Small intestine (tissue), 7 donors: ENCODE results near the gene TOM1. TPM values are rescaled to one million over a fixed set of nuclear protein-coding genes. Genes with fewer than 3 reads are reported as not detected.

Experiments used
- DNase-seq, 2 donors: peaks; one replicate each; pipeline versions ENCODE4 v3.0.0 to v3.0.0-alpha.2; 2013
- FAIRE-seq: peaks from 2 replicates; lab custom pipeline; 2012; peaks lifted over from hg19 to GRCh38; lab: Jason Lieb, UNC
- H3K27ac ChIP-seq, 3 donors: one replicate each; pipeline ENCODE4 v1.5.1; 2013; ENCODE audit warnings: low read length in 2 of 3, mild to moderate bottlenecking in 2 of 3, control low read depth in 1 of 3, inconsistent platforms in 1 of 3, low read depth in 1 of 3, moderate library complexity in 1 of 3
- H3K27me3 ChIP-seq, 3 donors: one replicate each; pipeline ENCODE4 v1.6.1; 2013; ENCODE audit warnings: low read length in 3 of 3, inconsistent platforms in 1 of 3; ENCODE audit not compliant: control insufficient read depth in 3 of 3, insufficient read depth in 3 of 3
- H3K36me3 ChIP-seq, 3 donors: one replicate each; pipeline ENCODE4 v1.6.1; 2013; ENCODE audit warnings: low read length in 3 of 3, inconsistent platforms in 1 of 3, low read depth in 1 of 3, mild to moderate bottlenecking in 1 of 3, moderate library complexity in 1 of 3; ENCODE audit not compliant: control insufficient read depth in 3 of 3, insufficient read depth in 2 of 3
- H3K4me1 ChIP-seq, 3 donors: one replicate each; pipeline ENCODE4 v1.6.1; 2013; ENCODE audit warnings: low read length in 2 of 3, inconsistent platforms in 1 of 3, low read depth in 1 of 3, mild to moderate bottlenecking in 1 of 3, moderate library complexity in 1 of 3; ENCODE audit not compliant: control insufficient read depth in 3 of 3, insufficient read depth in 2 of 3
- H3K4me3 ChIP-seq, 3 donors: one replicate each; pipeline ENCODE4 v1.5.1; 2013; ENCODE audit warnings: low read length in 3 of 3, control low read depth in 1 of 3, inconsistent platforms in 1 of 3, low read depth in 1 of 3, mild to moderate bottlenecking in 1 of 3, moderate library complexity in 1 of 3
- H3K9me3 ChIP-seq, 2 donors: one replicate each; pipeline ENCODE4 v1.6.1; 2013; ENCODE audit warnings: low read depth in 1 of 2, low read length in 1 of 2; ENCODE audit not compliant: control insufficient read depth in 2 of 2, insufficient read depth in 1 of 2
- WGBS, 3 donors: extraction: QIAGEN DNeasy Blood & Tissue Kit; methylation state at CpG; one replicate each; pipeline ENCODE4 v1.1.7; 2013; 5-methylcytosine and 5-hydroxymethylcytosine counted together
- polyA plus RNA-seq, 4 donors: library from polyadenylated mRNA; stranded (reverse) in 3 of 4; unstranded in 1 of 4; fragments of 200-250 nt in 3 of 4; fragments of 120-200 nt in 1 of 4; gene quantifications; one replicate each; pipeline versions ENCODE4 v1.2.1 to v1.2.3, GENCODE V29; 2013
- donor health status: healthy with polysubstance abuse.
- donor health status: control.
- donor health status: control.
- donor health status: Bipolar disorder and iron deficiency.
- donor health status: healthy.

Gene TOM1
- polyA plus RNA-seq, 4 donors: 46.6 to 112 (median 91.0) TPM

DNA sequence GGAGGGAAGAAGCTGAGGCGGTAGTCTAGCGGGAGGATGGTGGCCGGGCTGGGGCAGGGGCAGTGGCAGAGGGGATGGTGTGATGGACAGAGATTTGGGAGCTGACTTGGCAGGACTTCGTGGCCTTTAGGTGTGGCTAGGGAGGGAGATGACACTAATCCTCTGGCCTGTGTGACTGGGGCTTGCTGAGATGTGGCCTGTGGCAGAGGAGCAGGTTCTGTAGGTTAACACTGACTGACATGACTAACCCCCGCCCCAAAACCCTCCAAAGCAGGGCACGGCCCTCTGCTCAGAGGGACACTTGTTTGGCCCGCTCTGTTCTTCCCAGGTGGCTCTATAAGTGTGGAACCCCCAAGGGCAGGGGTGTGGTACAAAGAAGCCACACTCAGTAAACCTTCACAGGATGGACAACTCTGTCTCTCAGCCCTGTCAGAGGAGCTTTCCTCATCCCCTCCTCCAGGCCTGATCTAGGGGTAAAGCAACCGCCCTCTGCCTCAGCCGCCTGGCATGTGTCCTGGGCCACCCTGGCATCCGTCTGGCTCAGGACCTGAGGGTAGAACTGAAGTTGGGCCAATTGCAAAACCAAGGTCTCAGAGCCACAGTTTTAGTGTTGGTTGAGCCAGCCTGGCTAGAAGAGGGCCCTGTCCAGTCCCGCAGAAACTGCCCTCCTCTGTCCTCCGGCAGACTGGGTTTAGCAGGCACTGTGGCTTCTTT is 15.6 kb downstream of the TOM1 start:
- Histone ChIP-seq H3K27ac (no peak overlapping the region), H3K9me3 (peaks cover 0 to 6% of the 10 kb centered on the region in 2 donors), H3K27me3 (no peaks in the 10 kb centered on the region), H3K4me3 (no peak overlapping the region), H3K4me1 (peaks cover 5 to 41% (median 6%) of the 10 kb centered on the region in 3 donors), H3K36me3 (peaks cover 0 to 65% (median 5%) of the 10 kb centered on the region in 3 donors)
- FAIRE-seq: no peak
- 71 to 89% (median 81%) methylated on average over 12 of the region's 12 CpGs for WGBS, 3 donors
- no peak for DNase-seq

- H3K4me1 ChIP-seq: peaks cover 0 to 34% (median 6%) of the 10 kb centered on the region in 3 donors
- WGBS, 3 donors: 25 to 75% (median 46%) methylated on average over 27 of the region's 27 CpGs
- H3K36me3 ChIP-seq: peaks cover 3 to 72% (median 5%) of the 10 kb centered on the region in 3 donors
These were observed 16.4 kb downstream of the TOM1 start for GRCh38 chr22:35315855-35316745.

GRCh38 chr22:35316751-35317150 is 17.1 kb downstream of the TOM1 start:
- H3K27me3 ChIP-seq: no peaks in the 10 kb centered on the region
- FAIRE-seq (no peak), DNase-seq (no peak)
- 79 to 95% (median 94%) methylated on average over 7 of the region's 7 CpGs for WGBS, 3 donors
- H3K9me3 ChIP-seq: peaks cover 0 to 2% of the 10 kb centered on the region in 2 donors
- peaks cover 0 to 28% (median 6%) of the 10 kb centered on the region in 3 donors for H3K4me1 ChIP-seq
- peaks cover 3 to 71% (median 7%) of the 10 kb centered on the region in 3 donors for H3K36me3 ChIP-seq
- no peak overlapping the region for H3K27ac ChIP-seq
- H3K4me3 ChIP-seq: no peak overlapping the region

More at GRCh38 chr22:35315855-35316745, 16.4 kb downstream of the TOM1 start:
- peak in 1 of 2 donors; percentile 72 for DNase-seq
- Histone ChIP-seq H3K9me3 (peaks cover 0 to 6% of the 10 kb centered on the region in 2 donors), H3K4me3 (no peak overlapping the region), H3K27me3 (no peaks in the 10 kb centered on the region), H3K27ac (no peak overlapping the region)
- no peak for FAIRE-seq

DNA sequence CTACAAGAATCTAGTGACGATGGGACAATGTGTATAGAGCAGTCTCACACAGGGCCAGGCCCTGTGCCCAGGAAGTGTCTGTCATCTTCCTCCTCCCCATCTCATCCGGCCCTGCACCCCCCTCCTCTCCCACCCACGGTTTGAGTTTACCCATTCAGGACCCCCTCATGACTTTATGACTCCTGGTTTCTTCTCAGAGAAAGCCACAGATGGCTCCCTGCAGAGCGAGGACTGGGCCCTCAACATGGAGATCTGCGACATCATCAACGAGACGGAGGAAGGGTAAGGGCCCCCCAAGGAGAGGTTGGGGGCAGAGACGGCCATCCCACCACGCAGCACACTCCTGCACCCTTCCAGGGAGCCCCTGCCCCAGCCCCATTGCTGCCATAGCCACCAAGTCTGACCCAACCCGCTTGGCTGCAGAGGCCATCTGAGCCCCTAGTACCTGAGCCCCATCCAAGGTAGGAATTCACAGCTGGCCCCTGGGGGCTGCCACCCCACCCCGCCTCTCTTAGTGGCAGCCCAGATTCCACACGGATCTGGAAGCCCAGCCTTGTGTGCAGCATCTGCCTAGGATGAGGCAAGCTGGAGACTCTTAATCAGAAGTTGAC is 18.1 kb downstream of the TOM1 start:
- H3K27ac ChIP-seq: no peak overlapping the region
- WGBS, 3 donors: 86 to 91% (median 87%) methylated on average over 12 of the region's 12 CpGs
- no peak overlapping the region for H3K4me3 ChIP-seq
- H3K36me3 ChIP-seq: peaks cover 3 to 81% (median 11%) of the 10 kb centered on the region in 3 donors
- H3K27me3 ChIP-seq: no peaks in the 10 kb centered on the region
- DNase-seq (no peak), FAIRE-seq (no peak)
- H3K9me3 ChIP-seq: no peaks in the 10 kb centered on the region
- peaks cover 0 to 19% (median 3%) of the 10 kb centered on the region in 3 donors for H3K4me1 ChIP-seq

DNA sequence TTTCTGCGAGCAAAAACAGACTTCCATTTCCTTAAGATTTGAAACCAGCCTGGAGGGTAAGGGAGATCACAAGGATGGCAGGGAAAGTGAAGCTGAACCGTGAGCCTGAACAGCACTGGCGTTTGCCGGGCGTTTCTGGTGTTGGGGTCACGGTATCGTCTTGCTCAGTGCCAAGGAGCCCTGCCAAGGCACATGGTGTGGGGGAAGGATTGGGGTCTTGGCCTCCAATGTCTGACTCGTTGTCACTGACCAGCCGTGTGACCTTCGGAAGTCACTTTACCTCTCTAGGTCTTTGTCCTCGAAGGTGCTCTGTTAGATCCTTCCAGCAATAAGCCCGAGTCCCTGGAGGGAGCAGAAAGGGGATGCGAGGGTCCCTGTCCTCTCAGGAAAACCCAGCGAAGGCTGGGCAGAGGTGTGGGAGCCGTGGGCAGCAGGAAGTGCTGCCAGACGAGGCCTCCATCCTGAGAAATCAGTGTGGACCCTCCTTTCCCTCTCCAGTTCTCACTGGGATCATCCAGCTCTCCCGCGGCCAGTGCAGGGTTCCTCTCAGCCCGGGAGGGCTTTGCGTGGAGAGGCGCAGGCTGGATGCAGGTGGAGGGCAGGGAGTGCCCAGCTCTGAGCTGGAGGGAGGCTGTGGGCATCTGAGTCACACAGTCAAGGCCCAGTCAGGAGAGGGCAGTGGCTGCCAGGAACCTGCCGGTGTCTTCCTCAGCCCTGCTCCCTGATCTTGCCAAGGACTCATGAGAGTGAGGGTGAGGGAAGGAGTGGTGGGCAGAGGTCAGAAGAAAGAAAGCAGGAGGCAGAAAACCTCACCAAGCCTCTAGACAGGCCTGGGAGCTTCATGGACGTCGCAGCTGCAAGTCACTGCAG is 18.9 kb downstream of the TOM1 start:
- FAIRE-seq: no peak

DNA sequence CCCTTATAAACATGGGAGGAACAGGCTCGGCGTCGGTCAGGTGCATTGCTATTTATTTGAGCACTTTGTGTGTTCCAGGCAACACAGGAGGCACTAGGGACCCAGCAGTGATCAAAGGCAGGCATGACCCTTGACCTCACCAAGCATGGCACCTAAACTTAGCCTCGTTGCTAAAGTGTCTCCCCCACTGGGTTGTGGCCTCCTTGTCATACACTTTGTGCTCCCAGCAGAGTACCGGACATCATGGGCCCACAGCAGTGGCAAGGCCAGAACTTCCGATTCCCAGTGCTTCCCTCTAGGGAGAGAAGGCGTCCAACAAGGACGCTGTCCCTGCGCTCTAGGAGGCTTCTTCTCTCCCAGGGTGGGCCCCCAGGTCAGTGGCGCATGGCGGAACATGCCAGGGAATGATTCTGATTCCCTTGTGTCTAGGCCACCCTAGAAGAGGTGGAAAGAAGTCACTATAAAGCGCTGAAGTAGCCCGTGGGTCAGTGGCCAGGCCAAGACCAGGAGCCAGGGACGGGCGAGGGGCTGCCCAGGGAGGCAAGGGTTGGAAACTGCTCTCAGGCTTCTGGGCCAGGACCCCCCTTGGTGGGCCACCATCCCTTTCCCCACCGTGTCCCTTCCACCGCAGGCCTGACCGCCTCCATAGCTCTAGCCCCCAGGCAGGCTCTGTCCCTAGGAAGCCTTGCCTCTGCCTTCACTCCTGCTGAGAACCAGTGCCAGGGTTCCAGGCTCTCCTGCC is 19.7 kb downstream of the TOM1 start:
- Histone ChIP-seq H3K4me3 (no peak overlapping the region), H3K27me3 (no peaks in the 10 kb centered on the region), H3K4me1 (peaks cover 0 to 3% (median 2%) of the 10 kb centered on the region in 3 donors), H3K27ac (no peak overlapping the region), H3K36me3 (peaks cover 8 to 88% (median 18%) of the 10 kb centered on the region in 3 donors), H3K9me3 (no peaks in the 10 kb centered on the region)
- FAIRE-seq (no peak), DNase-seq (no peak)
- WGBS, 3 donors: 89 to 93% (median 92%) methylated on average over 18 of the region's 18 CpGs

More for the DNA sequence above, 18.9 kb downstream of the TOM1 start:
- H3K4me1 ChIP-seq: peaks cover 0 to 11% (median 1%) of the 10 kb centered on the region in 3 donors
- 91 to 93% (median 92%) methylated on average over 24 of the region's 24 CpGs for WGBS, 3 donors
- DNase-seq: no peak
- H3K4me3 ChIP-seq: no peak overlapping the region
- peaks cover 7 to 88% (median 14%) of the 10 kb centered on the region in 3 donors for H3K36me3 ChIP-seq
- H3K27ac ChIP-seq: no peak overlapping the region
- no peaks in the 10 kb centered on the region for H3K9me3 ChIP-seq
- no peaks in the 10 kb centered on the region for H3K27me3 ChIP-seq

DNA sequence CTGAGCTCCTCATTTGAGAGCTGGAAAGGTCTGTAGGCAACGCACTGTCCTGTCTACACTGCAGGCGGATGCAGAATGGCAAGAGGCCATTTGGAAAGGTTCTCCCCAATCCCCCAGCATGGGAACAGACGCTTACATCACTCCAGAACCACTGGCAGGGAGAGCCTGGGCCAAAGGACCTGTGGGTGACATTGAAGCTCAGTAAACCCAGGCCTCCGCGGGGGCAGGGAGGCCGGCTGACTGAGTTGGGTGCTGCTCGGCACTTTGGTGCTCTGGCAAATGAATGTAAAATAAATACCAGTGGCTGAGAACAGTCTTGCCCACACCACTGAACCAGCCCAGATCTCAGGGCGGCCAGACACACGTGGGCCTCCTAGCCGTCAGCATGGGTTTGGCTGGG is 22.4 kb downstream of the TOM1 start:
- no peak overlapping the region for H3K4me3 ChIP-seq
- H3K36me3 ChIP-seq: peaks cover 13 to 85% (median 27%) of the 10 kb centered on the region in 3 donors
- DNase-seq (no peak), FAIRE-seq (no peak)
- H3K27ac ChIP-seq: no peak overlapping the region
- WGBS, 3 donors: 93 to 97% (median 97%) methylated on average over 10 of the region's 10 CpGs
- peaks cover 0 to 2% (median 0%) of the 10 kb centered on the region in 3 donors for H3K4me1 ChIP-seq
- no peaks in the 10 kb centered on the region for H3K9me3 ChIP-seq
- no peaks in the 10 kb centered on the region for H3K27me3 ChIP-seq
